GM18498 (cell line): ENCODE results near the gene MAP9.
"Not testable (repeated sequence)": the region's sequence is repeated elsewhere in the genome, so short reads cannot be mapped to it uniquely, and the experiment has no call there.

Experiments
- ATAC-seq: cut with Tn5 transposase; IDR thresholded peaks from one replicate; pipeline ENCODE4 v1.9.1; 2021; ENCODE audit warnings: mild to moderate bottlenecking, moderate library complexity; ENCODE audit not compliant: unreplicated experiment

Gene MAP9

GRCh38 chr4:155376387-155377268 is at the start of gene MAP9:
Gene MAP9 (minus strand): TSS chr4:155376965. CDS start chr4:155375850, 1,115 bp downstream.
- peak; percentile 98 for ATAC-seq

- ATAC-seq: not testable (repeated sequence)
These were observed 48.0 kb upstream of the MAP9 start for GRCh38 chr4:155424778-155425177.

- no peak for ATAC-seq
These were observed 46.9 kb upstream of the MAP9 start for GRCh38 chr4:155423671-155424070.

GRCh38 chr4:155419266-155419665 is 42.5 kb upstream of the MAP9 start:
- ATAC-seq: no peak

- no peak for ATAC-seq
These were observed 38.9 kb upstream of the MAP9 start for GRCh38 chr4:155415662-155416061.

GRCh38 chr4:155413451-155413850 is 36.7 kb upstream of the MAP9 start:
- ATAC-seq: no peak

GRCh38 chr4:155411546-155411945 is 34.8 kb upstream of the MAP9 start:
- ATAC-seq: no peak

- ATAC-seq: peak; percentile 61
These were observed 32.0 kb upstream of the MAP9 start for GRCh38 chr4:155408796-155409195.

GRCh38 chr4:155407480-155407879 is 30.7 kb upstream of the MAP9 start:
- no peak for ATAC-seq

GRCh38 chr4:155405059-155405458 is 28.3 kb upstream of the MAP9 start:
- ATAC-seq: no peak

GRCh38 chr4:155403886-155404285 is 27.1 kb upstream of the MAP9 start:
- no peak for ATAC-seq

GRCh38 chr4:155402941-155403340 is 26.2 kb upstream of the MAP9 start:
- no peak for ATAC-seq

- ATAC-seq: no peak
These were observed 24.1 kb upstream of the MAP9 start for GRCh38 chr4:155400893-155401292.

- ATAC-seq: no peak
These were observed 23.4 kb upstream of the MAP9 start for GRCh38 chr4:155399974-155400697.

GRCh38 chr4:155392481-155393184 is 15.9 kb upstream of the MAP9 start:
- no peak for ATAC-seq

GRCh38 chr4:155391932-155392331 is 15.2 kb upstream of the MAP9 start:
- ATAC-seq: no peak

GRCh38 chr4:155388162-155388561 is 11.4 kb upstream of the MAP9 start:
- ATAC-seq: no peak

- ATAC-seq: no peak
These were observed 6.8 kb upstream of the MAP9 start for GRCh38 chr4:155383541-155383940.

GRCh38 chr4:155377276-155377675 is 511 bp upstream of the MAP9 start:
- ATAC-seq: no peak

- ATAC-seq: no peak
These were observed 5.2 kb downstream of the MAP9 start for GRCh38 chr4:155371432-155372043.

GRCh38 chr4:155367608-155368007 is 9.2 kb downstream of the MAP9 start:
- no peak for ATAC-seq
